Activated naive CD8-positive, alpha-beta T cell (primary cell): Measurements from ENCODE around the gene ZBED2.

Experiments used
- H3K27ac Mint-ChIP-seq: one replicate; pipeline ENCODE4 v1.8.0; 2021; ENCODE audit warnings: mixed read lengths
- H3K27me3 Mint-ChIP-seq: one replicate; pipeline ENCODE4 v1.8.0; 2021; ENCODE audit warnings: mixed read lengths
- H3K36me3 Mint-ChIP-seq: one replicate; pipeline ENCODE4 v1.8.0; 2021; ENCODE audit warnings: mixed read lengths
- H3K4me1 Mint-ChIP-seq: one replicate; pipeline ENCODE4 v1.8.0; 2021; ENCODE audit warnings: low read depth, mixed read lengths
- H3K4me3 Mint-ChIP-seq: one replicate; pipeline ENCODE4 v1.8.0; 2021; ENCODE audit warnings: mild to moderate bottlenecking, mixed read lengths
- H3K9me3 Mint-ChIP-seq: one replicate; pipeline ENCODE4 v1.8.0; 2021; ENCODE audit warnings: low read depth, mixed read lengths

ZBED2 gene

DNA sequence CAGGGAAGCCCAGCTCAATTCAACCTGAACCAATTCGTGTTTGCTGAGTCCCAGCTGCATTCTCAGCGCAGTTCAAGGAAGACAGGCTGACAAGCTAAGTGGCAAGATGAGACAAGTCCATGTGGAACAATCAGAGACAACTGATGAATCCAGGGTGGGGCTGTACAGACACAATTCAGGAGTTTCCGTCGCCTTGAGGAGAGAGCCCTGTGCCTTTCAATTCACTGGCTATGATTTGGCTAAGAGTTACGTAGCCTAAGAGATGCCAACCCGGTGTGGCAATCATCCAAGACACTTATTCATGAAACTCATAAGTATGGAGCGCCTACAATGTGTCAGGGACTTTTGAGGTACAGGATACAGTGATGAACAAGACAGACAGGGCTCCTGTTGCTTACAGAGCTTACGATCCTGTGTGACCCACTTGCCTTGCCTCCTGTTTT is 15.5 kb upstream of the ZBED2 start:
- Mint-ChIP-seq H3K4me1 (peaks cover 99% of the 10 kb centered on the region), H3K4me3 (peak overlapping the region; percentile 56), H3K36me3 (peaks cover 44% of the 10 kb centered on the region), H3K27ac (peak overlapping the region; percentile 93), H3K9me3 (peaks cover 8% of the 10 kb centered on the region), H3K27me3 (no peaks in the 10 kb centered on the region)

DNA sequence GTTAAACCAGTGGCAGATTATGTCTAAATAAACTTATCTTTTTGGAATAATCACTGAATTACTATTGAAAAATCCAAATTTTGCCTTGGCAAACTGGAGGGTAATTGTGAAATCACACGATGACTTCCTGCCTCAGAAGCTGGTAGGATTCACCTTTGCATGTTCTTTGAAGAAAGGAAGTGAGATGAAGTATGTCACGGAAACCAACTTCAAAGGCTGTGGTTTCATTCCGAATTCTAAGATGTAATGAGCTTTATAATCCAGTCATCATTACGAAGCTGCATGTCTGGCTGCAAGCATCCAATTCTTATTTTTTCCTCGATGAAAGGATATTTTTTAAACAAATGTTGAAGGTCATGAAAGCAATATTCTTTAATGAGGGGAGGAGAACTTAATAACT is 15.0 kb upstream of the ZBED2 start:
- Mint-ChIP-seq H3K4me1 (peaks cover 99% of the 10 kb centered on the region), H3K27ac (peak overlapping the region; percentile 93), H3K36me3 (peaks cover 44% of the 10 kb centered on the region), H3K9me3 (peaks cover 7% of the 10 kb centered on the region), H3K27me3 (no peaks in the 10 kb centered on the region), H3K4me3 (peak overlapping the region; percentile 56)

DNA sequence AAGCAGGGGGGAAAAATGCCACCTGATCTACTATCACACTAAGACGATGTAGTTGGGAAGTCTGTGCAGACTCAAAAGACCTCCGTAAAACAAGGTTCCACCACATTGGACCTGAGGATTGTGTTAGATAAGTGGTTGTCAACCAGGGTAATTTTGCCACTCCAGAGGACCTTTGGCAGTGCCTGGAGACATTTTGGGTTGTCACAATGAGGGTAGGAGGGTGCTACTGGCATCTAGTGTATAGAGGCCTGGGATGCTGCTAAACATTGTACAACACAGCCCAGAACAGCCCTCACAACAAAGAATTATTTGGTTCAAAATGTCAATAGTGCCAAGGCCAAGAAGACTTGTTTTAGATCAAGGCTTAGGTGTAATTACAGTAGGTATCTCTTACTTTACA is 14.6 kb upstream of the ZBED2 start:
- H3K4me3 Mint-ChIP-seq, result peak overlapping the region; percentile 56
- H3K27me3 Mint-ChIP-seq, result no peaks in the 10 kb centered on the region
- H3K9me3 Mint-ChIP-seq, result peaks cover 4% of the 10 kb centered on the region
- peaks cover 39% of the 10 kb centered on the region for H3K36me3 Mint-ChIP-seq
- peaks cover 99% of the 10 kb centered on the region for H3K4me1 Mint-ChIP-seq
- H3K27ac Mint-ChIP-seq, result peak overlapping the region; percentile 93

DNA sequence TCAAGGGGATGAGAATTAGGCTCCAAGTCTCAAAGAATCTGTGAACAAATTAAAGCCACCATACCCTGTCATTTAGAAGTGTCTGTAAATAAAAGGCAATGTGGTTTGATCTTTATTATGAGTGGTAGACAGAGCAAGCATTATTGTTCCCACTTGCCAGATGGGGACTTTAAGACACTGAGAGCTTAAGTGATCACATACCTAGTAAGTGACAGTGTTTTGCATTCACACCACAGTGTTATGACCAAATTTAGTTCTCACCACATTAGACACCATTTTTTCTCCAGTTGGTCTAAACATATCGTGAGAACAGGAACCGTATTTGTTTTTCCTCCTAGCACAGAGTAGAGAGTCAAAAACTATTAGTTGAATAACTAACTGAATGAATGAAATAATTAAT is 13.2 kb upstream of the ZBED2 start:
- no peaks in the 10 kb centered on the region for H3K27me3 Mint-ChIP-seq
- peaks cover 4% of the 10 kb centered on the region for H3K9me3 Mint-ChIP-seq
- H3K36me3 Mint-ChIP-seq, result peaks cover 42% of the 10 kb centered on the region
- peaks cover 99% of the 10 kb centered on the region for H3K4me1 Mint-ChIP-seq
- H3K4me3 Mint-ChIP-seq, result no peak overlapping the region
- H3K27ac Mint-ChIP-seq, result peak overlapping the region; percentile 93

DNA sequence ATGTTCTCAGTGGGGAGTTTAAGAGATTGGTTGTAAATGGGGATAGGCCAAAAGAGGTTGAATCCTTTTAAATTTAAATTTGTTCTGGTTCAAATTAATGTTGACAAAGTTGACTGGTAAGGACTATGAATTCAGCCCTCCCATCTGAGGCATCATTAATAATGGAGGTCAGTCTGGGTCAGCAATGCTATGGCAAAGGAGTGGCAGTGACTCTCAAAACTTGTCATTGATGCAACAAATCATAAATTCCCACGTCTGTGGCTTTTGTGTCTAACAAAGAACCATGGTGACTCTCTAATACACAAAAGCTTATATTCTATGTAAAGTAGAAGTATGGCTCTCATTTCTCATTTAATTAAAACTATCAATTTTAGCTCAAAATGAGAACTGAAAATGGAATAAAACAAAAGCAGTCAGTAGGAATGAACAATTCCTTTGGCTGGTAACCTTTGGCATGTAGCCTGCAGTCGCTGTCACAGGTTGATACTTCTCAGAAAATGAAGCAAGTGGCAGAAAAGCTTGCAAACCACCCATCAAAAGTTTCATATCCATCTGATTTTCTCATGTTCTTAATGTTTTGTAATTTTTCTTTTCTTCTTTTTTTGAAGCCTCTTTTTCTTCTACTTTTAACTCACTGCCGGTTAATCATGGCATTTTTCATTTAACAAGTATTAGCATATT is 12.2 kb upstream of the ZBED2 start:
- Mint-ChIP-seq H3K36me3 (peaks cover 36% of the 10 kb centered on the region), H3K9me3 (peaks cover 4% of the 10 kb centered on the region)

DNA sequence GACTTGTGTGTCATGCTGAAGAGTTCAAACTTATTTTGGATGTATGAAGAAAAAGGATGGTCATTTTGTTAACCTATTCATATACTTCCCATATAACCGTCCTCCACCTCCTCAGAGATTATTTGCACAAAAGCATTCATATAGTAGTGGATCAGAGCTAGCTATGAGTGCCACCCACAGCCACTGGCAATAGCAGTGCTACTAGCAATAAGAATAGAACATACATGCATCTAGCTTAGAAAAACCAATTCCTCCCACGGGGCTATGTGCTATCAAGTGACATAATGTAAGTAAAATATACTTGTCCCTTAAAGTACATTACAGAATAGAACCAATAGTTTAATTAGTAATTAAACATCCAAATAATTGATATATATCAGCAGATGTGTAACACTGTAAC is 10.3 kb upstream of the ZBED2 start:
- H3K27ac Mint-ChIP-seq, result peak overlapping the region; percentile 93
- H3K27me3 Mint-ChIP-seq, result no peaks in the 10 kb centered on the region
- H3K4me1 Mint-ChIP-seq, result peaks cover 82% of the 10 kb centered on the region
- H3K36me3 Mint-ChIP-seq, result peaks cover 32% of the 10 kb centered on the region
- H3K4me3 Mint-ChIP-seq, result peak overlapping the region; percentile 66
- H3K9me3 Mint-ChIP-seq, result peaks cover 4% of the 10 kb centered on the region

More for the DNA sequence above, 12.2 kb upstream of the ZBED2 start:
- H3K4me3 Mint-ChIP-seq, result no peak overlapping the region
- H3K27me3 Mint-ChIP-seq, result no peaks in the 10 kb centered on the region
- peak overlapping the region; percentile 93 for H3K27ac Mint-ChIP-seq
- peaks cover 95% of the 10 kb centered on the region for H3K4me1 Mint-ChIP-seq

DNA sequence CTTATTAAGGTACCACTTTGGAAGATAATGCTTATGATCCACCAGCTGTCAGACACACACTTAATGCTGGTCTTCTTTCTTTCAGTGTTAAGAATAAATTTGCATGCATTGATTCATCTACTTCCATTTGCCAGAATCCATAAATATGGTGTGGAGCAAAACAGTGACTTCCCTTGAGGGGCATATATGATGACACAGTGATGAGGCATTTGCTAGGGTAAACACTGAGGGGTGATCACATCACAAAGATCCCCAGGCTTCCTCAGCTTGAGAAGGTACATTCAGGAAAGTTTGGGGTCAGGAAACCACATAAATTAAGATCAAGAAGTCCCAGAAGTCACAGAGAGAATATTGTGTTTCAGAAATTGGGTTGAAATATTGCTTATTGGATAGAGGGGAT is 9.9 kb upstream of the ZBED2 start:
- H3K27ac Mint-ChIP-seq, result peak overlapping the region; percentile 93
- peaks cover 4% of the 10 kb centered on the region for H3K9me3 Mint-ChIP-seq
- peaks cover 34% of the 10 kb centered on the region for H3K36me3 Mint-ChIP-seq
- peaks cover 79% of the 10 kb centered on the region for H3K4me1 Mint-ChIP-seq
- no peaks in the 10 kb centered on the region for H3K27me3 Mint-ChIP-seq
- H3K4me3 Mint-ChIP-seq, result peak overlapping the region; percentile 66

DNA sequence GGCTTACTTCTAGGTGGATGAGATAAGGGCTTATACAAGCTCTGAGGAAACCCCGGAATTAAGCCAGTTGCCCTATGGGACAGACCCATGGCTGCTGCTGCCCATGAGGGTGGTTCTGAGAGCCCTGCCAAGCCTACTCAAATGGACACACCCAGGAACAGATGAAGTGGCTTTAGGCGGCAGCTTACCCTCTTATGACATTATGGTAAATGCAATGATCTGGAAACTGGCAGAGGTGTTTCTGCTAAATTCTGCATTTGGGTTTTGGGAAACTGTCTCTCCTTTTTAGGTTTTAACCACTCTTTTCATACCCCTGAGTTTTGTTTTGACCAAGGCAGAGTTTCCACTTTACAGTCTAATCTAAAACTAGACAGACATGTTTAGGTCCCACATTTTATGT is 9.0 kb upstream of the ZBED2 start:
- Mint-ChIP-seq H3K36me3 (peaks cover 39% of the 10 kb centered on the region), H3K4me1 (peaks cover 72% of the 10 kb centered on the region), H3K9me3 (peaks cover 4% of the 10 kb centered on the region), H3K4me3 (peak overlapping the region; percentile 66), H3K27ac (peak overlapping the region; percentile 93), H3K27me3 (no peaks in the 10 kb centered on the region)

DNA sequence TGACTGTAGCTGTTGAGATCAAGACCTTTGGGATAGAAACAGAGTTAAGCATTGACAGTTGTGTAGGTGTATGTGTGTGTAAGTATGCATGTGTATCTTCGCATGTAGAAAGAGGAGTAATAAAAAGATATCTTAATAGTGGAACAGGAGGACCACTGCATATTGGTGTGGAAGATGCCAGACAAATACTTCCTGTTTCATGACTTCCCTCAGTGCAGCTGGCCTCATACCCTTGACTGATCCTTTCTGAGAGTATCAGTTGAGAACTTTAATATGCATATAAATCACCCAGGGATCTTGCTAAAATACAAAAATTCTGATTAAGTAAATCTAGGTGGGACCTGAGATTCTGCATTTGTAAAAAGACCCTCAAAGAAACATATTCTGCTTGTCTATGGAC is 8.5 kb upstream of the ZBED2 start:
- Mint-ChIP-seq H3K27me3 (no peaks in the 10 kb centered on the region), H3K27ac (peak overlapping the region; percentile 93), H3K9me3 (no peaks in the 10 kb centered on the region), H3K36me3 (peaks cover 35% of the 10 kb centered on the region), H3K4me1 (peaks cover 68% of the 10 kb centered on the region), H3K4me3 (no peak overlapping the region)

DNA sequence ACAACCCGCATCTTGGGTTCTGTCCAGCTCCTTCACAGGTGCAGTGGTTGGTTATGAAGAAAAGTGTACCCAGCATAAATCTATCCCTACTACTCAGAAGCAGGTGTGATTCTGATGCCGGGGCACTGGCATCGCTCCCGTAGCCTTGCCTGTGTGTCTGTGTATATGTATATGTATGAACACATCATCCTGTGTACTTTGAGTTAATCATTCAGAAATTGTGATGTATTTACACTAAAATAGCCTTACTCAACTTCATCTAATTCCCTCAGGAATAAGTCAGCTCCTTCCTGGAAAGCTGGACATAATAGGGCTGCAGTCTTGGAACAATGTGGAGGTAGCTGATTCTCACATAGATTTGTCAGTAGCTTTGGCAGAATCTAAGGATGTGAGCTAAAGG is 6.7 kb upstream of the ZBED2 start:
- peaks cover 67% of the 10 kb centered on the region for H3K4me1 Mint-ChIP-seq
- H3K27me3 Mint-ChIP-seq, result no peaks in the 10 kb centered on the region
- no peaks in the 10 kb centered on the region for H3K9me3 Mint-ChIP-seq
- no peak overlapping the region for H3K4me3 Mint-ChIP-seq
- H3K27ac Mint-ChIP-seq, result peak overlapping the region; percentile 34
- H3K36me3 Mint-ChIP-seq, result peaks cover 33% of the 10 kb centered on the region

DNA sequence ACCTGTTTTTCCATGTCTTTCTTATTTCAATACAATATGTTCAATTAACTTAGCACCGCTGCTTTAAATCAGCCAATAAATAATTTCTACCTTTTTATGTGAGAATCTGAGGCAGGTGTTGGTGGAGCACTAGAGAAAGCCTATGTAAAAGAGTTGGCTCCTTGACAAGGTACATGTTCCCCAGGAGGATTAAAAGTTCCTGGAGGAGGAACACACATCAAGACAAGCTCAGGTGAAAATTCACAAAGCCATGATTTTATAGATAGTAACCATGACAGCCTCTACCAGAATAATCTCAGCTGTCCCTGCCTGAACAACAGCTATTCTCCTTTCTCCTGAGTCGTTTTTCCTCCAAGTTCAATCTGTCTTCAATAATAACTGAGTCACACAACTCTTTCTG is 3.4 kb upstream of the ZBED2 start:
- Mint-ChIP-seq H3K9me3 (no peaks in the 10 kb centered on the region), H3K4me3 (no peak overlapping the region), H3K36me3 (peaks cover 25% of the 10 kb centered on the region), H3K27ac (peak overlapping the region; percentile 95), H3K4me1 (peaks cover 66% of the 10 kb centered on the region), H3K27me3 (no peaks in the 10 kb centered on the region)

DNA sequence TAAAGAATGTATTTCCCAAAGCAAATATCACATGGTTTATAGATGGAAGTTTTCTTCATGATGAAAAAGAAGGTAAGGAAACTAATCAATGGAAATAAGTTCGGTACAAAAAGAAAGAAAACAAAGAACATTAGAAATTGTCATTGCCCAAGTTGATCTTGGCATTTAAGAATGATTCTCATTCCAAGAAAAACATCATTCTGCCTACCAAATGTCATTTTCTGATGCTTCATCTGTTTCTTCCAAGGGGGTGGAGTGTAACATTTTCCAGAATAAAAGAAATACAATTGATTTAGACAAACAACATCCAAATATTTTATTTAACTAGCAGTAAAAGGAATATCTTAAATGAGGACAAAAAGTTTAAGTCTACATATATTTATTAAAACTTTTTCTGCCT is 3.0 kb upstream of the ZBED2 start:
- H3K4me3 Mint-ChIP-seq, result no peak overlapping the region
- no peaks in the 10 kb centered on the region for H3K9me3 Mint-ChIP-seq
- peak overlapping the region; percentile 95 for H3K27ac Mint-ChIP-seq
- peaks cover 23% of the 10 kb centered on the region for H3K36me3 Mint-ChIP-seq
- H3K27me3 Mint-ChIP-seq, result no peaks in the 10 kb centered on the region
- peaks cover 66% of the 10 kb centered on the region for H3K4me1 Mint-ChIP-seq

DNA sequence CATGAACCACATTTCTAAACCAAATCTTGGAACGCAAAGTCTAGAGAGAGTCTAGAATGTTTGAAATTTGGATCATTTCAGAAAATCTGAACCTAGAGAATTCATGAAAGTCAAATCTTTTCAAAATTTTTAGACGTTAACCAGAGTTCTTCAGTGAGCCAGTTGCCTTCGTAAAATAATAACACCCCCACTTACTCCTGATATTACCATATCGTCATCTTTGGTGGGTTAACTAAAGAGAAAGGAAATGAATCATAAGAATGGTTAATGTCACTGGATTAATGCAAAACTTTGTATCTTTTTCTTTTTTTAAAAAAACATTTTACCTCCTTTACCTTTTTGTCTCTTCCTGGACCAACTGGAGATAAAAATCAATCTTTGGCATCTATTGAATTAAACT is 1.2 kb upstream of the ZBED2 start:
- Mint-ChIP-seq H3K4me3 (peak overlapping the region; percentile 73), H3K27ac (peak overlapping the region; percentile 95), H3K27me3 (no peaks in the 10 kb centered on the region), H3K9me3 (no peaks in the 10 kb centered on the region), H3K4me1 (peaks cover 70% of the 10 kb centered on the region), H3K36me3 (peaks cover 33% of the 10 kb centered on the region)

DNA sequence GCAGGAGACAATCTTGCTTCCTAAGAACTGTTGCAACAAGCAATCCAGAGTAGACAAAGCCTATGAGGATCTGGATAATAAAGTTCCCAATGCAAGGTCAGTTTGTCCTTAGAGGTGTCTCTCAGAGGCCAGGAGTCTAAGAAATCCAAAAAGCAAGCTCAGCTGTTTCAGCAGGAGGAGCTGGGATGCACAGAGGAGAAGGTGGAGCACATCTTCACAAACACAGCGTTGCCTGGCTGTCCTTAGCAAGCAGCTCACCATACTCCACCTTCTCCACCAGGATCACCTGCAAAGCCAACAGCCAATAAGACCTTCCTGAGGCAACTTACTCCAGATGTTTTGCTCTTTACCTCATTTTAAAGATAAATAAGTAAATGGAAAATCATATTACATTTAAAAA is 365 bp downstream of the ZBED2 start:
- H3K27me3 Mint-ChIP-seq, result no peaks in the 10 kb centered on the region
- peak overlapping the region; percentile 91 for H3K4me3 Mint-ChIP-seq
- peak overlapping the region; percentile 94 for H3K27ac Mint-ChIP-seq
- H3K9me3 Mint-ChIP-seq, result no peaks in the 10 kb centered on the region
- peaks cover 68% of the 10 kb centered on the region for H3K4me1 Mint-ChIP-seq
- H3K36me3 Mint-ChIP-seq, result peaks cover 24% of the 10 kb centered on the region

DNA sequence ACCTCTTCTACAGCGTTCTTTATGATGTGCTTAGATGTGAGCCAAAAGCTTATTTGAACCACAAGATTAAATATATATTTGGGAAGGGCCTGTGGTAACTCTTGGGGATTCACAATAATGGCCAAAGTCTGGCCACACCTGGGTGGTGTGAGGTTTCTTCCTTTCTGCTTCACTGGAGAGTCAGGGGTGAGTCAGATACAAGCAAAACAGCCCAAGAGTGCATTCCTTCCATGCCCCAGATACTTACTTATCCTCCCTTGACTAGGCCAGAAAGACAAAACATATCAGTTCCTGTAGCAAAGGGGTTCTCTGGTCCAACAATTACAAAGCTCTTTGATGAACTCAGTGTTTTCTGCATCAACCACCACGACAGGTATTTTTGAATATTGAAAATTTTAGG is 941 bp downstream of the ZBED2 start:
- Mint-ChIP-seq H3K4me1 (peaks cover 74% of the 10 kb centered on the region), H3K36me3 (peaks cover 24% of the 10 kb centered on the region), H3K9me3 (no peaks in the 10 kb centered on the region), H3K4me3 (peak overlapping the region; percentile 91), H3K27ac (peak overlapping the region; percentile 94), H3K27me3 (no peaks in the 10 kb centered on the region)

DNA sequence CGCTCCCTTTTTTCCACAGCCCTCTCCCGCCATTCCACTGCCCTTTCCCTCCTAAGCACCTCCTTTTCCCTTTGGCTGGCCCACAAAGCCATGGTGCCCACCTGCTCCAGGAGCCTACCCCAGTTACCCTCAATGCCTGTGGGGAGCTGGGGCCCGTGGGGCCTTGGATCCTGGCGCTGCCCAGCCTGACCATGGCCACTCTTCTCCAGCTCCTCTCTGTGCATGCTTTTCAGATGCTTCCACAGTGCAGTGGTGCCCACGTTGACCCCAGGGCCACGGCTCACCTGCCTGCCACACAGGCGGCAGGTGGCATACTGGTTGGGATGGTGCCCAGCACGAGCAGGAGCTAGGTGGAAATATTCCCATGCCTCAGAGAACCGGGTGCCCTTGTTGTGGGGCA is 1.5 kb downstream of the ZBED2 start:
- peaks cover 75% of the 10 kb centered on the region for H3K4me1 Mint-ChIP-seq
- H3K36me3 Mint-ChIP-seq, result peaks cover 24% of the 10 kb centered on the region
- H3K4me3 Mint-ChIP-seq, result peak overlapping the region; percentile 91
- peak overlapping the region; percentile 94 for H3K27ac Mint-ChIP-seq
- H3K9me3 Mint-ChIP-seq, result no peaks in the 10 kb centered on the region
- H3K27me3 Mint-ChIP-seq, result no peaks in the 10 kb centered on the region
